HG03025 (cell line): ENCODE data around the gene PRL.

Source experiments
- ATAC-seq: cut with Tn5 transposase; IDR thresholded peaks from one replicate; pipeline ENCODE4 v1.9.1; 2021; ENCODE audit warnings: mild to moderate bottlenecking, moderate library complexity; ENCODE audit not compliant: unreplicated experiment, low FRiP score

Gene PRL

DNA sequence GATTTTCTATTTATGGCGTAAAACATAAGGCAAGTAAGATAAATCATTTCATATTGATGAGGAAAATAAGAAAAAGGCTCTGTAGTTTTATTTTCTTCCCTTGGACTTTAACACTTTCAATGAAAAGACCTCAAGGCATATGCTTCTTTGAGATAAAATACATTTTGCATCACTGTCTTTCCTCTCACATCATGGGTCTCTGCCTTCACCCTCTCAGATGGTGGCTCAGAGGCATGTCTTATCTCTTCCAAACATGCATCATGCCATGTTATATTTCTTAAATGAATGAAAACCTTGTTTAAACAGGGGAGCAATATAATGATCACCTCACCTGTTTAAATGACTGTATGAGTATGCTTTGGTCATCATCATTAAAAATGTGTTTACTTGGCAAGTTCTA, 59.3 kb downstream of the PRL start:
- ATAC-seq = no peak
